ENCODE data around the gene PRKACB.
"Not testable (repeated sequence)": the region's sequence is repeated elsewhere in the genome, so short reads cannot be mapped to it uniquely, and the experiment has no call there.

The PRKACB gene

GRCh38 chr1:84269306-84269705 lies 125.2 kb downstream of the PRKACB start:
- no peak for DNase-seq (ENCODE audit: low read depth)

DNA sequence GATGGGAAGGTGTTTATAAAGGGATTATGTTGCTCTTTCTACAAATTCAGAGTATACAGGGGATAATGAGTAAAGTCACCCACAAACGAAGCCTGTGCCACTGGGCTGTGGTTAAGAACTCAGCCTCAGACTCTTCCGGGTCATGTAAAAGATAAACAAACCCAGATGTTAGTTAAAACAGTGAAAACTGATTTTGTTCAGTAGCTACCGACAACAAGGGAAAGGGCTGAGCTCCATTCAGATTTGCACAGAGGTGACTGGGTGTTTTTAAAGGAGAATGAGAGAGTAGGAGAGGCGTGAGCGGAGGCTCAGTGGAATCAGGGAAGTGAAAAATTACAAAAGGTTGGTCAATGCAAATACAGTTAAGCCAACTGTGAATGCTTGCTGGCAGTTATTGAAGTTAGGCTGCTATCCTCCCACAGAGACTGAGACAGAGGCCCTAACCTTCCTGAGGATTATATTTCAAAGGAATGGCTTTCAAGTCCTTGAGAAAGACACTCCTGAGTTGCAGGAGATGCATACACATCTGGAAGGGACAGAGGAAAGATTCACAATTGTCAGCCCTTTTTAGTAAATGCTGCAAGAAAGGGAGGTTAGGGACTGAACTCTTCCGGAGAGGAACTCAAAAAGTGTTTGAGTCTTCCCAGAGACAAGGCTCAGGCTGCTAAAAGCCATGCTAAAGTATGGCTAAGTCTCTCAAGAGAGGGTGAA lies 127.5 kb downstream of the PRKACB start:
- no peak for DNase-seq (ENCODE audit: low read depth)

- no peak for DNase-seq (ENCODE audit: low read depth)
These were observed 128.3 kb downstream of the PRKACB start for GRCh38 chr1:84272401-84272800.

- DNase-seq (ENCODE audit: low read depth): no peak
These were observed 133.4 kb downstream of the PRKACB start for GRCh38 chr1:84277343-84278059.

- no peak for DNase-seq (ENCODE audit: low read depth)
These were observed 134.8 kb downstream of the PRKACB start for GRCh38 chr1:84278905-84279304.

- no peak for DNase-seq (ENCODE audit: low read depth)
These were observed 136.8 kb downstream of the PRKACB start for GRCh38 chr1:84280912-84281311.

DNA sequence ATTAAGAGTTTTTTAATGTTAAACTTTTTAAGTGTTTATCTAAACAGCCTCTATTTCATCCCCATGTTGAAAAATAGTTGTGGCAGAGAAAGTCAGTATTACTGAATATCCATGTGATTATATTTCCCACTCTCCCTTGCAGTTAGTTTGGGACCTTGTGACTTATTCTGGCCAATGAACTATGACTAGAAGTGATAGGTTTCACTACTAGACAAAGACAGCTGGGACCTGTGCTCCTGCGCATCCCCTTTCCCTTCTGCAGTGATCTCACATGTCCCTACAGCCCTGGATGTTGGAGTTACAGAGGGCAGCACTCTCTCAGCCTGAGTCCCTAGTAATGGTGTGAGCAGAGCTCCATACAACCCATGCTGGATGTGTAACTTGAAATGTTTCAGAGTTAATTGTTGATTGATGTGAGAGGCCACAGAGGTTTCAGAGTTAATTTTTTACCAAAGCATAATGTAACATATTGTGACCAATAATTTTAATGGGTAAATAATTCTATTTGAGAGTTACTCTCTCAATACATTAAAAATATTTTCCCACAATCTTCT lies 138.8 kb downstream of the PRKACB start:
- DNase-seq (ENCODE audit: low read depth): no peak

DNA sequence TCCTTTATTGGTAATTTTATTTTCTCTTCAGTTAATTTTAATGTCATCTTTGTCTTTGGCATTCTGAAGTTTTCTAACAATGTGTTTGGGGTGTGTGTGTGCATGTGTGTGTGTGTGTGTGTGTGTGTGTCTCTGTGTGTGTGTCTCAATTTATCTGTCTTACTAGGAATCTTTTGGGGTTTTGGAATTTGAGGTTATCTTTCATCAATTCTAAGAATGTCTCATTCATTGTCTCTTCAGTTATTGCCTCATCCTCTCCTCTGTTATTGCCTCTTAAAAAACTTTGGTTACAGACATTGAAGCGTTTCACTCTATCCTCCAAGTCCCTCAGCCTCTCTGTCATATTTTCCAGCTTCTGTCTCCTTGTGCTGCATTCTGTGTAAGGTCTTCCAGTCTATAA lies 139.3 kb downstream of the PRKACB start:
- no peak for DNase-seq (ENCODE audit: low read depth)

DNA sequence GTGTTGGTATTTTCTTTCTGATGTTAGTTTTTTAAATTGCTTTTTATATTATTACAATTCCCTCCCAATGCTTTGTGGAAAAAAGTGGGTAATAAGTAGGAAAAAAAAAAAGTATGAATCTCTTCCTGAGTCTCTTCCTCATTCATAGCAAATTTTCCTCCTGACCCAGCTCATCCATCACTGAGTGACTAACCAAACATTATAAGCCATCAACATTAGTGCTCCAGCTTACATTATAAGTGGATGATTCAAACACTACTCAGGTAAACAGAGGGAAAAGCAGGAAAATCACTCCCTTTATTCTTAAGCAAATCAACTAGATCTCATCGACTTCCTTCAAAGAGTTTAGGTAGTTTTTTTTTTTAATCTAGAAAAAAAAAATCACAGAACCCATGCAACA lies 142.0 kb downstream of the PRKACB start:
- no peak for DNase-seq (ENCODE audit: low read depth)

- DNase-seq (ENCODE audit: low read depth): not testable (repeated sequence)
These were observed 143.3 kb downstream of the PRKACB start for GRCh38 chr1:84287389-84287788.

Data from HS-27A (cell line).